NCI-H345 (cell line): ENCODE measurements around the gene SPATC1L.

Source experiments
- DNase-seq: peaks from one replicate; lab custom pipeline; 2025; lab: John Stamatoyannopoulos, UW

SPATC1L gene

GRCh38 chr21:46131838-46132651 is 52.2 kb downstream of the SPATC1L start:
- no peak for DNase-seq

DNA sequence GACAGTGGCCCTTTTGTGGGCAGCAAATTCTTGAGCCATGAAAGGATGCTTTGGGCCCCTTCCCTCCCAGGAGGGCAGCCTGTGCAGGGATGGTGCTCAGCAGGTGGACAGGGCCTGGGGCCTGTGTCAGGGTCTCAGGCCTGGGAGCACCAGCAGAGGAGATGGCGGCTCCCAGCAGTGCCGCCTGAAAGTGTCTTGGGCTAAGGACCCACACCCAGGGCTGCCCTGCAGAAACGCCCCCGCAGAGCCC is 52.7 kb downstream of the SPATC1L start:
- no peak for DNase-seq

- no peak for DNase-seq
These were observed 53.2 kb downstream of the SPATC1L start for GRCh38 chr21:46130831-46131587.

- no peak for DNase-seq
These were observed 54.2 kb downstream of the SPATC1L start for GRCh38 chr21:46129846-46130651.

DNA sequence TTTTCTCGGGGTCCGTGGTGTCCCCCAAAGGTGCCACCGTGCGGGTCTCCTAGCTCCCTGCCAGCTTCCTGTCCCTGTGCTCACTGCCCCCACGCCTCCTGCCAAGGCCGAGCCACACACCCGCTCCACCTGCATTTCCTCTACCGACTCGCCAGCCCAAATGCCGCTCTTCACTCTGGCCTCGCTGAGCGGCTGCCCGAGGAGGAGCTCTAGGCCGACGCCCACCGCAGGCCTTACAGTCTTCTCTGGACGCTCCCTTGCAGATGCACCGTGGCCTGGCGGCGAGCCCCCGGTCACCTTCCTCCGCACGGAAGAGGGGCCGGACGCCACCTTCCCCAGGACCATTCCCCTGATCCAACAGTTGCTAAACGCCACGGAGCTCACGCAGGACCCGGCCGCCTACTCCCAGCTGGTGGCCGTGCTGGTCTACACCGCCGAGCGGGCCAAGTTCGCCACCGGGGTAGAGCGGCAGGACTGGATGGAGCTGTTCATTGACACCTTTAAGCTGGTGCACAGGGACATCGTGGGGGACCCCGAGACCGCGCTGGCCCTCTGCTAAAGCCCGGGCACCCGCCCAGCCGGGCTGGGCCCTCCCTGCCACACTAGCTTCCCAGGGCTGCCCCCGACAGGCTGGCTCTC is 55.2 kb downstream of the SPATC1L start:
- no peak for DNase-seq

DNA sequence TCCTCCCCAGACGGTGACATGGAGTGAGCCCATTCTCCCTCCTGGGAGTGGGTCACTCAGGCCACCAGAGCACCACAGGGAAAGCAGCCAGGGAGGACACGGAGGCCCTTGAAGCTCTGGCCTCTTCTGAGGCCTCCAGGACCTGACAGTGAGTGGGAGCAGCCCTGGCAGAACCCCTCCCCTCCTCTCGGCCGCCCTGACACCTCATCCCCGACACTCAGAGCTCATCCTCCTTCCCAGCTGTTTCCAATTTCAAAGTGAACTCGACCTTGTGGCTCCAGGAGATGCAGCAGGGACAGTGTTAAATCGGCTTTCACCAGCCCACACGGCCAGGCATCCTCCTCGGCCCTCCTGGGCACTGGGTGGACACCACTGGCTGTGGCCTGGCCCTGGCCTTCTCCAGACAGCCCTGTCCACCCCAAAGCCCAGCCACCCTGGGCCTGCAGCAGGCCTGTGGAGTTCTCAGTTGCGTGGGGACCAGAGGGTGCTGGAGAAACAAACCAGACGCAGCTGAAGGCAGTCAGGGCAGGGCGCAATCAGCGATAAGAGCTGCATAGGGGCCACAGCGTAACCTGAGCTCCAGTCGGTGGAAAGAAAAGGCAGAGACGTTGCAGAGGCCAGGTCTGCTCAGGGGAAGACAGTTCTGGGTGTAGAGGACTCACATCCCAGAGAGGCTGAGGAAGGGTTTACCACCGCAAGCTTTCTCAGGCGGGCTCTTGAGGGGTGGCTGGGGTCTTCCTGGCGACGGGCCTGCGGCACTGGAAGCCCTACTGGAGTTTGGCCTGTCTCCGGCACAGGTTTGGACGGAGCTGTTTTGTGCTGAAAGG is 55.9 kb downstream of the SPATC1L start:
- DNase-seq = no peak

DNA sequence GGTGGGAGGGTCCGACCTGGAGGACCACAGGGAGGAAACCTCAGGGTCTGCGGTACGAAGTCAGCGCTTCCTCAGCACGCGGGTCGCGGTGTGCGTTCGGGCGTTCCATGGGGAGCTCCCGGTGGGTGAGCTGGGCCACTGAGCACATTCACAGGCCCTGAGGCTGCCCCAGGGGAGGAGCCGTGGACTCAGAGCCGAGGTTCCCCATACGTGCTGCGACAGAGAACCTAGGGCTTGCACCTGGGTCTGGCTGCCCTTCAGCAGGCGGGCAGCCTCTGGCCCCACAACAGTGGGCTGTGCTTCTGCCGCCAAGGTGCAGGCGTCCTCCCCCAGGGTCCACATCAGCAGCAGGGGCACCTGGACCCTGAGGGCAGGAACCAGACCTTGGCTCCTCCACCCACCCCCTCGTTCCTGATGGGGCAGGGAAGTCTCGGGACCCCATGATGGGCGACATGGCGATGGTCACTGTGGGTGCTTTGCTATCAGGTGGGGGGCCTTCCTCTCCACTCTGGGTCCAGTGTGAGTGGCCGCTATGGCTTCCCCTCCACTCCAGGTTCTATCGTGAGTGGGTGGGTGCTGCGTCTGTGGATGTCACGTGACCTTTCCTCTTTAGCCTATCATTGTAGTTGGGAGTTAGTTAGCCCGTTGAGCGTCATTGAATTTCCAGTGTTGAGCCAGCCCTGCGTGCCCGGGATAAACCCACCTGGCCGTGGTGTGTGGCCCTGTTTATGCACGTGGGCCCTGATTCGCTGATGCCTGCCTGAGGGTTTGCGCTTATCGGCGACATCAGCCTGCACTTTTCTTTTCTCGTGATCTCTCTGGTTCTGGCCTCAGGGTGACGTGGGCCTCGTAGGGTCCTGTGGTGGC is 56.8 kb downstream of the SPATC1L start:
- DNase-seq = no peak

DNA sequence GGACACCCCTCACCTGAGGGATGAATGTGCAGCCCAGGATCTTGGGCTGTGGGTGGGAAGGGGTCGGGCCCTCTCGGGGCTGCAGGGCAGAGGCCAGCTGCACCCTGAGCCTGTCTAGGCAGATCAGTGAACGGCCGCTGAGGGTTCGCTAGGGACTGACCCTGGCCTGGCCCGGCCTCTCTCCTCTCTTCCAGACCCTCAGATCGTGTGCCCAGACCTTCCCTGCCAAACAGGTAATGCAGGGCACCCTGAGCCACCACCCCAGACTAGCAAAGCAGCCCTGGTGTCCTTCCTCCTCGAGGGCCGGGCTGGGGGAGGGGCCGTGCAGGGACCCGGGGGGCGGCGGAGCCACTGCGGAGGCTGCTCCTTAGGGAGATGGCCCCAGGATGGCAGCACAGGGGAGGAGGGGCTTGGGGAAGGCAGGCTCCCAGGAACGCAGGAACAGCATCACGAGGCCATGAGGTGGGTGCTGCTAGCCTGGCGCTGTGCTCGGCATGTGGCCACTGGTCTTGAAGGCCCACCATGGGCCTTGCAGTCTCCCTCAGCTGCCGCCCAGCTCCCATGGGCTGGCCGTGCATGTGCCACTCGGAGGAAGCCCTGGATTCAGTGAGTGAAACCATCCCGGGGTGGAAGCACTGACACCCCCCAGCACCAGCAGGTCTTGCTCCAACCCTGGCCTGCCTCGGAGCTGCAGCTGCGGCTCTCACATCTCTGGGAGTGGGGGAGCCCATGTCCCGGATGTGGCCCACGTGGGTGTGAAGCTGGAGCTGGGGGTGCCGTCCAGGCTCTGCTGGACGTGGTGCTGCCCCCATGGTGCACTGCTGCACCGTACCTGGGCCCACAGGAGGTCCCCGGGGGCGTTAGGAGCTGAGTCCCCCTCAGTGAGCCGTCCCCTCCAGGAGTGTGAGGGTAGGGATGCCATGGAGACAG is 57.7 kb downstream of the SPATC1L start:
- no peak for DNase-seq

GRCh38 chr21:46125846-46126301 is 58.4 kb downstream of the SPATC1L start:
- no peak for DNase-seq

GRCh38 chr21:46124926-46125845 is 59.1 kb downstream of the SPATC1L start:
- no peak for DNase-seq

DNA sequence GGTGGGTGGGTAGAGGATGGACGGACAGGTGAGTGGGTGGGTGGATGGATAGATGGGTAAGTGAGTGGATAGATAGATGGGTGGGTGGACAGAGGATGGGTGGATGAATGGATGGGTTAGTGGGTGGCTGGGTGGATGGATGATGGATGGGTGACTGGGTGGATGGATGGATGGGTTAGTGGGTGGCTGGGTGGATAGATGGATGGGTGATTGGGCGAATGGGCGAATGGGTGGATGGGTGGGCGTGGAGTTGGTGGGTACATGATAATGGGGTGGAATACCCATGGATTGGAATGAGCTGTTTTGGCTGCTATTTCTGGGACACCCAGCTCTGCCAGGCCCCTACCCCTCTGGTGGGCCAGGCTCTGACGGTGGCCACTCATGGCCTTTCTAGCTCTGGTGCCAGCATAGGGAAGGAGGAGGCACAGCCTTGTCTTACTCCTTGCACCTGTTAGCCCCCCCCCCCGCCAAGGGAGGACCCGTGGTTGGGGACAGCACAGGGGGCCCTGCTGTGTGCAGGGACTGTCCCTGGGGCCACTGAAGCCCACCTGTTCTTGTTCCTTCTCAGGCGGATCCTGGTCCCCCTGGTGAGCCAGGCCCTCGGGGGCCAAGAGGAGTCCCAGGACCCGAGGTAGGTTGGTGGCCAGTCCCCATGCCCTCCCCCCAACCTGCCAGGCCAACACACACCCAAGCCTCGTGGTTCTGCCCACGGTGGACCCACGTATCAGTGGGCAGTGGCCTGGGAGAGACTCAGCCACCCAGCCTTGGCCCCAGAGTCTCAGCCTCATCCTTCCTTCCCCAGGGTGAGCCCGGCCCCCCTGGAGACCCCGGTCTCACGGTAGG is 60.0 kb downstream of the SPATC1L start:
- DNase-seq = no peak

- no peak for DNase-seq
These were observed 61.2 kb downstream of the SPATC1L start for GRCh38 chr21:46122758-46123683.

- no peak for DNase-seq
These were observed 62.0 kb downstream of the SPATC1L start for GRCh38 chr21:46122237-46122671.

GRCh38 chr21:46121286-46122221 is 62.7 kb downstream of the SPATC1L start:
- no peak for DNase-seq
